CD4-positive, CD25-positive, alpha-beta regulatory T cell (primary cell): ENCODE data around the gene LAP3. TPM values are rescaled to one million over a fixed set of nuclear protein-coding genes. Genes with fewer than 3 reads are reported as not detected.

ENCODE experiments used
- polyA plus RNA-seq, 4 donors: library from polyadenylated mRNA; unstranded; fragments of 300-500 nt; fragmentation: Illumina TruSeq; gene quantifications; one replicate each; pipeline ENCODE4 v1.2.3, GENCODE V29; 2021
- total RNA-seq: library from RNA; stranded (reverse); gene quantifications from one replicate; pipeline ENCODE4 v1.2.3, GENCODE V29; 2022

LAP3 gene
- total and polyA plus RNA-seq, 5 donors from 2014 or later: 50.9 to 68.5 (median 65.4) TPM

Other genes starting within 250 kb of the LAP3 start
- 7.0 TPM for gene QDPR, start 65.1 kb upstream of the LAP3 start, total RNA-seq
- gene QDPR, start 65.1 kb upstream of the LAP3 start, polyA plus RNA-seq: 10 to 100 TPM; 21.9 to 42.8 (median 30.0) TPM
- not detected for gene CLRN2, start 62.0 kb upstream of the LAP3 start, total RNA-seq
- gene CLRN2, start 62.0 kb upstream of the LAP3 start, polyA plus RNA-seq: not detected
- 61.6 TPM for gene MED28, start 37.4 kb downstream of the LAP3 start, total RNA-seq
- 10 to 100 TPM; 32.8 to 47.3 (median 44.9) TPM for gene MED28, start 37.4 kb downstream of the LAP3 start, polyA plus RNA-seq
- gene FAM184B, start 204.4 kb downstream of the LAP3 start, total RNA-seq: not detected
- gene FAM184B, start 204.4 kb downstream of the LAP3 start, polyA plus RNA-seq: under 1 TPM in 1 of 4 donors, not detected in 3; 0.03 TPM
- gene DCAF16, start 233.6 kb downstream of the LAP3 start, total RNA-seq: 82.3 TPM
- gene DCAF16, start 233.6 kb downstream of the LAP3 start, polyA plus RNA-seq: 10 to 100 TPM; 16.8 to 28.4 (median 17.7) TPM
- gene NCAPG, start 233.8 kb downstream of the LAP3 start, total RNA-seq: 1.8 TPM
- 1 to 10 TPM; 1.0 to 4.5 (median 2.6) TPM for gene NCAPG, start 233.8 kb downstream of the LAP3 start, polyA plus RNA-seq